HCT116 (cell line): ENCODE measurements around the gene TMEM132E. TPM values are rescaled to one million over a fixed set of nuclear protein-coding genes. Genes with fewer than 3 reads are reported as not detected.

Source experiments
- ATAC-seq: fragments of 200-7000 bp; cut with Tn5 transposase; 2 replicates; pipeline ENCODE4 v1.9.1; 2020; ENCODE audit warnings: mild to moderate bottlenecking, moderate library complexity
- BruUV-seq: library from RNA; stranded (reverse); fragments of 400-500 nt; replicated peaks from 2 replicates; lab custom pipeline; 2021; lab: Mats Ljungman, UMichigan
- CTCF ChIA-PET: fragments of 300-600 bp; sonication (Branson Sonifier 250); formaldehyde crosslinking; loops from one replicate; lab custom pipeline; 2021; ENCODE audit warnings: antibody characterized with exemption; lab: Charles Lee
- POLR2A ChIA-PET: fragments of 300-600, 350-600 bp; sonication (Branson Sonifier 250); formaldehyde crosslinking; loops from one replicate; lab custom pipeline; 2021; ENCODE audit warnings: antibody characterized with exemption; lab: Charles Lee
- RAD21 ChIA-PET, 2 experiments: fragments of 300-600 bp; sonication (Branson Sonifier 250); formaldehyde crosslinking; loops; one replicate each; lab custom pipeline; 2023; ENCODE audit warnings: low total read pairs in 2 of 2; ENCODE audit not compliant: uncharacterized antibody in 2 of 2, unreplicated experiment in 2 of 2, low non-redundant PET in 1 of 2; lab: Charles Lee
- DNase-seq: peaks from one replicate; pipeline ENCODE4 v3.0.0-alpha.2; 2010; ENCODE audit warnings: low read depth, low spot score
- H2AFZ ChIP-seq: fragments of 200-600 bp; shearing (Covaris generic), sonication (generic); 2 replicates; pipeline ENCODE4 v1.6.1; 2017; ENCODE audit warnings: low read depth, mixed run types, mixed read lengths, antibody characterized with exemption, low read length; ENCODE audit not compliant: poor library complexity, severe bottlenecking
- H3K27ac ChIP-seq: 2 replicates; pipeline ENCODE4 v1.5.1; 2012; ENCODE audit warnings: low read depth, low read length
- H3K27me3 ChIP-seq: fragments of 200-600 bp; sonication (generic); 2 replicates; pipeline ENCODE4 v1.6.1; 2016; ENCODE audit warnings: mixed run types, low read length, mixed read lengths; ENCODE audit not compliant: insufficient read depth
- H3K36me3 ChIP-seq, 2 experiments: fragments of 200-500 bp in 1 of 2; fragments of 200-600 bp in 1 of 2; sonication (Bioruptor generic) in 1 of 2; sonication (generic) in 1 of 2; 2 replicates each; pipeline versions ENCODE4 v1.5.1 to v1.6.1; 2014 to 2016; ENCODE audit warnings: low read length in 2 of 2, inconsistent platforms in 1 of 2, mixed read lengths in 1 of 2, mixed run types in 1 of 2; ENCODE audit not compliant: insufficient read depth in 2 of 2, control insufficient read depth in 1 of 2
- H3K4me1 ChIP-seq, 2 experiments: fragments of 200-600 bp in 1 of 2; sonication (generic) in 1 of 2; 2 replicates each; pipeline versions ENCODE4 v1.5.1 to v1.6.1; 2012 to 2017; ENCODE audit warnings: low read length in 2 of 2, inconsistent platforms in 1 of 2, mild to moderate bottlenecking in 1 of 2, mixed read lengths in 1 of 2, mixed run types in 1 of 2, moderate library complexity in 1 of 2; ENCODE audit not compliant: insufficient read depth in 2 of 2, control insufficient read depth in 1 of 2
- H3K4me2 ChIP-seq: fragments of 200-600 bp; sonication (generic); 2 replicates; pipeline ENCODE4 v1.6.1; 2017; ENCODE audit warnings: mixed run types, low read length, mixed read lengths
- H3K4me3 ChIP-seq, 2 experiments: fragments of 200-600 bp in 1 of 2; sonication (generic) in 1 of 2; replicated peaks in 1 of 2; 2 replicates each; pipeline ENCODE4 v1.5.1; 2011 to 2016; ENCODE audit warnings: low read length in 2 of 2, control low read depth in 1 of 2, low read depth in 1 of 2, mild to moderate bottlenecking in 1 of 2, mixed read lengths in 1 of 2, mixed run types in 1 of 2
- H3K79me2 ChIP-seq: fragments of 200-600 bp; sonication (generic); 2 replicates; pipeline ENCODE4 v1.6.1; 2017; ENCODE audit warnings: mild to moderate bottlenecking, mixed run types, low read length, moderate library complexity, mixed read lengths; ENCODE audit not compliant: insufficient read depth
- H3K9ac ChIP-seq: fragments of 200-600 bp; sonication (generic); 2 replicates; pipeline ENCODE4 v1.6.1; 2016; ENCODE audit warnings: low read length, mixed read lengths
- H3K9me2 ChIP-seq: fragments of 200-600 bp; sonication (generic), shearing (Covaris generic); 2 replicates; pipeline ENCODE4 v1.6.1; 2017; ENCODE audit warnings: mixed run types, mild to moderate bottlenecking, moderate library complexity; ENCODE audit not compliant: insufficient read depth
- H3K9me3 ChIP-seq, 2 experiments: fragments of 200-500 bp in 1 of 2; fragments of 200-600 bp in 1 of 2; sonication (Bioruptor generic) in 1 of 2; sonication (generic) in 1 of 2; 2 replicates each; pipeline ENCODE4 v1.6.1; 2014 to 2017; ENCODE audit warnings: low read length in 2 of 2, mixed read lengths in 2 of 2, inconsistent platforms in 1 of 2, low read depth in 1 of 2, mild to moderate bottlenecking in 1 of 2, mixed run types in 1 of 2, moderate library complexity in 1 of 2; ENCODE audit not compliant: control insufficient read depth in 1 of 2, insufficient read depth in 1 of 2
- H4K20me1 ChIP-seq: fragments of 200-600 bp; sonication (generic), shearing (Covaris generic); 2 replicates; pipeline ENCODE4 v1.6.1; 2017; ENCODE audit warnings: mixed run types, mild to moderate bottlenecking, moderate library complexity; ENCODE audit not compliant: insufficient read depth
- CBX3 ChIP-seq: IDR thresholded peaks from 2 replicates; pipeline ENCODE4 v1.6.1; 2012; ENCODE audit warnings: low read depth
- EGR1 ChIP-seq: IDR thresholded peaks from 2 replicates; pipeline ENCODE4 v1.6.1; 2012; ENCODE audit warnings: low read depth
- JUND ChIP-seq: IDR thresholded peaks from 2 replicates; pipeline ENCODE4 v1.6.1; 2012
- POLR2AphosphoS5 ChIP-seq: IDR thresholded peaks from 2 replicates; pipeline ENCODE4 v1.6.1; 2011; ENCODE audit warnings: mild to moderate bottlenecking, low read depth, low read length, moderate library complexity
- SRF ChIP-seq: IDR thresholded peaks from 2 replicates; pipeline ENCODE4 v1.6.1; 2012; ENCODE audit warnings: low read depth
- intact Hi-C: fragments of 100-400 bp; cut with micrococcal nuclease; formaldehyde crosslinking; loops from 2 replicates; pipeline ENCODE4 v1.10.0; 2022
- total RNA-seq: library from RNA; stranded (reverse); gene quantifications from one replicate; pipeline ENCODE4 v1.2.1, GENCODE V29; 2021; ENCODE audit not compliant: unreplicated experiment
- TF ChIP-seq, protein P1 (sequence below), 3 experiments: fragments of 200-600 bp in 1 of 3; sonication (generic) in 1 of 3; IDR thresholded peaks in 2 of 3; conservative IDR thresholded peaks in 1 of 3; 2 replicates each; pipeline ENCODE4 v1.5.1; 2012 to 2017; ENCODE audit warnings: low read depth in 2 of 3, low read length in 2 of 3, antibody characterized with exemption in 1 of 3, borderline replicate concordance in 1 of 3, control low read depth in 1 of 3, mild to moderate bottlenecking in 1 of 3, mixed read lengths in 1 of 3, mixed run types in 1 of 3, moderate library complexity in 1 of 3; ENCODE audit not compliant: insufficient read depth in 1 of 3
- TF ChIP-seq, protein P2 (sequence below): IDR thresholded peaks from 2 replicates; pipeline ENCODE4 v1.6.1; 2012; ENCODE audit warnings: low read depth
- TF ChIP-seq, protein P3 (sequence below): IDR thresholded peaks from 2 replicates; pipeline ENCODE4 v1.6.1; 2011; ENCODE audit warnings: mild to moderate bottlenecking, low read length, moderate library complexity; ENCODE audit not compliant: insufficient replicate concordance; ENCODE audit errors: extremely low read depth

The TMEM132E gene
- total RNA-seq, 1 experiment from 2014 or later, result not detected

DNA sequence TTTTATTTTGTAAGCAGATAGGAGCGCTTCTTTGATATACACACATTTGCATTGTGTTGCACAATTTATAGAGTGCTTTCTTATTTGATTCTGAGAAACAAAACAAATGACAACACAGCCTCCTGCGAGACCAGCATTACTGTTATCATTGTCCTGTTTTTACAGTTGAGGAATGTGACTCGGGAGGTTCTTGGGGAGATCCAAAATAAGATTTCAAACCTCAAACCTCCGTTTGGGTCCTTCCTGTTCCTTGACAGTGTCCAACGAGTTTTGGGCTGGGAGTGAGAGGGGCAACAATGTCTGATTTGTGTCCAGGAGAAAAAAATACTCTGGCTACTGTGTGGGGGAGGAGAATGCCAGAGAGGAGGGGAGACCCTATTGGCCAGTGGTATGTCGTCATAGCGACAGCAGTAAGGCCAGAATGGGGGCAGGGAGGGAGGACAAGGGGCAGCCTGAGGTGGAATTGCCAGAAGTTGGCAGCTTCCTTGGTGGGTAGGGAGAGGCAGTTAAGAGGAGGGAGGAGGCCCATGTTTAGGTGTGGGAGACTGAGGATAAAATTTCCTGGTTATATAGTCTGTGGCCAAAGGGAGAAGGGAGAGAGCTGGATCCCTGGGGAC, 45.5 kb downstream of the TMEM132E start:
- Histone ChIP-seq H3K4me1 (peaks cover 0 to 6% of the 10 kb centered on the region in 2 experiments; a peak in 1 of 4 replicates), H3K4me3 (no peak overlapping the region), H3K9ac (no peak overlapping the region), H2AFZ (no peak overlapping the region), H3K9me3 (no peaks in the 10 kb centered on the region), H3K27ac (no peak overlapping the region), H4K20me1 (no peaks in the 10 kb centered on the region), H3K9me2 (no peaks in the 10 kb centered on the region), H3K36me3 (no peaks in the 10 kb centered on the region), H3K79me2 (no peaks in the 10 kb centered on the region), H3K4me2 (no peak overlapping the region), H3K27me3 (peaks cover 22% of the 10 kb centered on the region)
- no peak for DNase-seq
- RAD21 ChIA-PET, result no interaction called here
- BruUV-seq, result no TSS peak
- ATAC-seq, result no peak
- intact Hi-C loops, result no loop called here
- CTCF ChIA-PET, result no interaction called here
- POLR2A ChIA-PET, result no interaction called here
- TF ChIP-seq EGR1 (no peak), SRF (no peak), JUND (no peak), POLR2AphosphoS5 (no peak), CBX3 (no peak)
- TF ChIP-seq, protein P1, sequence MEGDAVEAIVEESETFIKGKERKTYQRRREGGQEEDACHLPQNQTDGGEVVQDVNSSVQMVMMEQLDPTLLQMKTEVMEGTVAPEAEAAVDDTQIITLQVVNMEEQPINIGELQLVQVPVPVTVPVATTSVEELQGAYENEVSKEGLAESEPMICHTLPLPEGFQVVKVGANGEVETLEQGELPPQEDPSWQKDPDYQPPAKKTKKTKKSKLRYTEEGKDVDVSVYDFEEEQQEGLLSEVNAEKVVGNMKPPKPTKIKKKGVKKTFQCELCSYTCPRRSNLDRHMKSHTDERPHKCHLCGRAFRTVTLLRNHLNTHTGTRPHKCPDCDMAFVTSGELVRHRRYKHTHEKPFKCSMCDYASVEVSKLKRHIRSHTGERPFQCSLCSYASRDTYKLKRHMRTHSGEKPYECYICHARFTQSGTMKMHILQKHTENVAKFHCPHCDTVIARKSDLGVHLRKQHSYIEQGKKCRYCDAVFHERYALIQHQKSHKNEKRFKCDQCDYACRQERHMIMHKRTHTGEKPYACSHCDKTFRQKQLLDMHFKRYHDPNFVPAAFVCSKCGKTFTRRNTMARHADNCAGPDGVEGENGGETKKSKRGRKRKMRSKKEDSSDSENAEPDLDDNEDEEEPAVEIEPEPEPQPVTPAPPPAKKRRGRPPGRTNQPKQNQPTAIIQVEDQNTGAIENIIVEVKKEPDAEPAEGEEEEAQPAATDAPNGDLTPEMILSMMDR (IDR thresholded peaks at IDR 0.05 in 2 of 3, conservative IDR thresholded peaks at IDR 0.05 in 1 of 3; ENCODE audit: borderline replicate concordance in 1 of 3, insufficient read depth in 1 of 3, low read depth in 2 of 3, low read length in 2 of 3), result no peak
- TF ChIP-seq, protein P2, sequence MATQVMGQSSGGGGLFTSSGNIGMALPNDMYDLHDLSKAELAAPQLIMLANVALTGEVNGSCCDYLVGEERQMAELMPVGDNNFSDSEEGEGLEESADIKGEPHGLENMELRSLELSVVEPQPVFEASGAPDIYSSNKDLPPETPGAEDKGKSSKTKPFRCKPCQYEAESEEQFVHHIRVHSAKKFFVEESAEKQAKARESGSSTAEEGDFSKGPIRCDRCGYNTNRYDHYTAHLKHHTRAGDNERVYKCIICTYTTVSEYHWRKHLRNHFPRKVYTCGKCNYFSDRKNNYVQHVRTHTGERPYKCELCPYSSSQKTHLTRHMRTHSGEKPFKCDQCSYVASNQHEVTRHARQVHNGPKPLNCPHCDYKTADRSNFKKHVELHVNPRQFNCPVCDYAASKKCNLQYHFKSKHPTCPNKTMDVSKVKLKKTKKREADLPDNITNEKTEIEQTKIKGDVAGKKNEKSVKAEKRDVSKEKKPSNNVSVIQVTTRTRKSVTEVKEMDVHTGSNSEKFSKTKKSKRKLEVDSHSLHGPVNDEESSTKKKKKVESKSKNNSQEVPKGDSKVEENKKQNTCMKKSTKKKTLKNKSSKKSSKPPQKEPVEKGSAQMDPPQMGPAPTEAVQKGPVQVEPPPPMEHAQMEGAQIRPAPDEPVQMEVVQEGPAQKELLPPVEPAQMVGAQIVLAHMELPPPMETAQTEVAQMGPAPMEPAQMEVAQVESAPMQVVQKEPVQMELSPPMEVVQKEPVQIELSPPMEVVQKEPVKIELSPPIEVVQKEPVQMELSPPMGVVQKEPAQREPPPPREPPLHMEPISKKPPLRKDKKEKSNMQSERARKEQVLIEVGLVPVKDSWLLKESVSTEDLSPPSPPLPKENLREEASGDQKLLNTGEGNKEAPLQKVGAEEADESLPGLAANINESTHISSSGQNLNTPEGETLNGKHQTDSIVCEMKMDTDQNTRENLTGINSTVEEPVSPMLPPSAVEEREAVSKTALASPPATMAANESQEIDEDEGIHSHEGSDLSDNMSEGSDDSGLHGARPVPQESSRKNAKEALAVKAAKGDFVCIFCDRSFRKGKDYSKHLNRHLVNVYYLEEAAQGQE, result no peak
- TF ChIP-seq, protein P3, sequence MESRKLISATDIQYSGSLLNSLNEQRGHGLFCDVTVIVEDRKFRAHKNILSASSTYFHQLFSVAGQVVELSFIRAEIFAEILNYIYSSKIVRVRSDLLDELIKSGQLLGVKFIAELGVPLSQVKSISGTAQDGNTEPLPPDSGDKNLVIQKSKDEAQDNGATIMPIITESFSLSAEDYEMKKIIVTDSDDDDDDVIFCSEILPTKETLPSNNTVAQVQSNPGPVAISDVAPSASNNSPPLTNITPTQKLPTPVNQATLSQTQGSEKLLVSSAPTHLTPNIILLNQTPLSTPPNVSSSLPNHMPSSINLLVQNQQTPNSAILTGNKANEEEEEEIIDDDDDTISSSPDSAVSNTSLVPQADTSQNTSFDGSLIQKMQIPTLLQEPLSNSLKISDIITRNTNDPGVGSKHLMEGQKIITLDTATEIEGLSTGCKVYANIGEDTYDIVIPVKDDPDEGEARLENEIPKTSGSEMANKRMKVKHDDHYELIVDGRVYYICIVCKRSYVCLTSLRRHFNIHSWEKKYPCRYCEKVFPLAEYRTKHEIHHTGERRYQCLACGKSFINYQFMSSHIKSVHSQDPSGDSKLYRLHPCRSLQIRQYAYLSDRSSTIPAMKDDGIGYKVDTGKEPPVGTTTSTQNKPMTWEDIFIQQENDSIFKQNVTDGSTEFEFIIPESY, result no peak
